Left lung (tissue), 10 donors: ENCODE results near the gene MICA. TPM values are rescaled to one million over a fixed set of nuclear protein-coding genes. Genes with fewer than 3 reads are reported as not detected.
"Not testable (repeated sequence)": the region's sequence is repeated elsewhere in the genome, so short reads cannot be mapped to it uniquely, and the experiment has no call there.

Experiments used
- ATAC-seq: fragments of 200-7000 bp; cut with Tn5 transposase; one replicate; pipeline ENCODE4 v1.9.1; 2020; ENCODE audit warnings: moderate library complexity
- DNase-seq, 4 donors: peaks; one replicate each; pipeline ENCODE4 v3.0.0-alpha.2; 2013 to 2020
- H3K27ac ChIP-seq, 2 donors: fragments of 200-600 bp; sonication (generic) in 1 of 2; one replicate each; pipeline versions ENCODE4 v1.5.0 to v1.8.0; 2020 to 2021
- H3K27me3 ChIP-seq, 2 donors: fragments of 200-600 bp; sonication (generic) in 1 of 2; one replicate each; pipeline versions ENCODE4 v1.5.0 to v1.8.0; 2020 to 2021
- H3K36me3 ChIP-seq, 2 donors: fragments of 200-600 bp; sonication (generic) in 1 of 2; one replicate each; pipeline versions ENCODE4 v1.5.0 to v1.8.0; 2020 to 2021
- H3K4me1 ChIP-seq, 2 donors: fragments of 200-600 bp; one replicate each; pipeline ENCODE4 v1.8.0; 2021
- H3K4me3 ChIP-seq, 2 donors: fragments of 200-600 bp; sonication (generic) in 1 of 2; one replicate each; pipeline versions ENCODE4 v1.5.0 to v1.8.0; 2020 to 2021; ENCODE audit warnings: mild to moderate bottlenecking in 1 of 2
- H3K9me3 ChIP-seq, 2 donors: fragments of 200-600 bp; sonication (generic) in 1 of 2; one replicate each; pipeline versions ENCODE4 v1.5.0 to v1.8.0; 2020 to 2021
- CTCF ChIP-seq, 2 donors: fragments of 200-600 bp; sonication (generic) in 1 of 2; IDR thresholded peaks; one replicate each; pipeline versions ENCODE4 v1.5.0 to v1.8.0; 2021; ENCODE audit warnings: antibody characterized with exemption in 2 of 2
- intact Hi-C, 2 donors: fragments of 100-400 bp; cut with DNase I; formaldehyde crosslinking; loops; one replicate each; pipeline versions ENCODE4 v1.11.2 to v1.14.2; 2022
- polyA plus RNA-seq, 6 donors: library from polyadenylated mRNA; unstranded; fragments of 120-200 nt; gene quantifications; one replicate each; pipeline ENCODE4 v1.2.1, GENCODE V29; 2013; ENCODE audit not compliant: insufficient read length in 6 of 6
- total RNA-seq, 2 donors: library from RNA; stranded (reverse); fragmentation: NEBNext Ultra II Directional; extraction: Animal tissue kit (Norgen Biotek cat#: 25700); gene quantifications; one replicate each; pipeline ENCODE4 v1.2.1, GENCODE V29; 2021
- donor health status: DM: no; HTN: yes; CAD: no.
- donor health status: DM: no; HTN: no; CAD: no.

The MICA gene
- total and polyA plus RNA-seq, 8 donors, result 10.2 to 30.1 (median 15.6) TPM

GRCh38 chr6:31407699-31408098, 4.3 kb downstream of the MICA start:
- no peak overlapping the region for H3K4me3 ChIP-seq
- H3K4me1 ChIP-seq, result peaks cover 7 to 62% of the 10 kb centered on the region in 2 donors
- ATAC-seq, result no peak
- no peaks in the 10 kb centered on the region for H3K9me3 ChIP-seq
- no peak for TF ChIP-seq CTCF (IDR thresholded peaks at IDR 0.05)
- H3K36me3 ChIP-seq, result peaks cover 0 to 24% of the 10 kb centered on the region in 2 donors
- H3K27me3 ChIP-seq, result no peaks in the 10 kb centered on the region
- DNase-seq, result no peak
- intact Hi-C loops, result no loop called here
- peak overlapping the region in 1 of 2 donors; percentile 2 for H3K27ac ChIP-seq

GRCh38 chr6:31412506-31412905, 9.1 kb downstream of the MICA start:
- DNase-seq (no peak), ATAC-seq (no peak)
- peaks cover 0 to 71% of the 10 kb centered on the region in 2 donors for H3K36me3 ChIP-seq
- no peak for TF ChIP-seq CTCF (IDR thresholded peaks at IDR 0.05)
- no peaks in the 10 kb centered on the region for H3K27me3 ChIP-seq
- H3K27ac ChIP-seq, result no peak overlapping the region
- no peaks in the 10 kb centered on the region for H3K9me3 ChIP-seq
- peaks cover 0 to 20% of the 10 kb centered on the region in 2 donors for H3K4me1 ChIP-seq
- H3K4me3 ChIP-seq, result no peak overlapping the region
- intact Hi-C loops, result no loop called here

GRCh38 chr6:31414148-31414770, 10.9 kb downstream of the MICA start:
- H3K27me3 ChIP-seq, DNase-seq, ATAC-seq, H3K4me3 ChIP-seq, H3K27ac ChIP-seq, intact Hi-C loops, H3K4me1 ChIP-seq, H3K9me3 ChIP-seq: not testable (repeated sequence)
- peaks cover 0 to 79% of the 10 kb centered on the region in 2 donors for H3K36me3 ChIP-seq

GRCh38 chr6:31414771-31415265, 11.4 kb downstream of the MICA start:
- Histone ChIP-seq H3K9me3 (no peaks in the 10 kb centered on the region), H3K27me3 (no peaks in the 10 kb centered on the region), H3K27ac (no peak overlapping the region), H3K36me3 (peaks cover 0 to 79% of the 10 kb centered on the region in 2 donors), H3K4me3 (no peak overlapping the region), H3K4me1 (no peaks in the 10 kb centered on the region)
- ATAC-seq, result no peak
- no peak for TF ChIP-seq CTCF (IDR thresholded peaks at IDR 0.05)
- DNase-seq, result no peak
- intact Hi-C loops, result no loop called here

GRCh38 chr6:31416394-31417014, 13.1 kb downstream of the MICA start:
- DNase-seq (no peak), ATAC-seq (no peak)
- Histone ChIP-seq H3K36me3 (peaks cover 0 to 67% of the 10 kb centered on the region in 2 donors), H3K9me3 (no peaks in the 10 kb centered on the region), H3K27ac (no peak overlapping the region), H3K4me1 (no peaks in the 10 kb centered on the region), H3K27me3 (no peaks in the 10 kb centered on the region), H3K4me3 (no peak overlapping the region)
- intact Hi-C loops, result no loop called here
- TF ChIP-seq CTCF (IDR thresholded peaks at IDR 0.05), result no peak
